NB4 (cell line): ENCODE data around the gene SND1.

Experiments
- DNase-seq: peaks from one replicate; pipeline ENCODE4 v3.0.0; 2010; ENCODE audit warnings: low read depth
- H3K4me3 ChIP-seq: one replicate; pipeline ENCODE4 v1.5.1; 2011; ENCODE audit warnings: mild to moderate bottlenecking, low read depth, low read length, moderate library complexity
- CTCF ChIP-seq: IDR thresholded peaks from one replicate; pipeline ENCODE4 v1.5.1; 2012; ENCODE audit warnings: low read depth, low read length
- MAX ChIP-seq: IDR thresholded peaks from 2 replicates; pipeline ENCODE4 v1.6.1; 2011; ENCODE audit warnings: low read depth, low read length
- MYC ChIP-seq: IDR thresholded peaks from 2 replicates; pipeline ENCODE4 v1.6.1; 2011; ENCODE audit warnings: low read depth, low read length
- POLR2A ChIP-seq: IDR thresholded peaks from 2 replicates; pipeline ENCODE4 v1.6.1; 2011; ENCODE audit warnings: mild to moderate bottlenecking; ENCODE audit not compliant: insufficient read length; ENCODE audit errors: extremely low read depth

Gene SND1

GRCh38 chr7:128094686-128095085 lies 442.7 kb downstream of the SND1 start:
- DNase-seq, result no peak
- H3K4me3 ChIP-seq, result no peak overlapping the region

GRCh38 chr7:128097211-128097731 lies 445.3 kb downstream of the SND1 start:
- DNase-seq, result no peak
- H3K4me3 ChIP-seq, result no peak overlapping the region

More at GRCh38 chr7:128094686-128095085, 442.7 kb downstream of the SND1 start:
- TF ChIP-seq MYC (no peak), POLR2A (no peak), CTCF (no peak), MAX (no peak)

GRCh38 chr7:128098629-128099028 lies 446.6 kb downstream of the SND1 start:
- TF ChIP-seq CTCF (no peak), MAX (no peak), MYC (no peak)
- H3K4me3 ChIP-seq, result no peak overlapping the region
- DNase-seq, result no peak

More at GRCh38 chr7:128097211-128097731, 445.3 kb downstream of the SND1 start:
- TF ChIP-seq CTCF, result no peak
- TF ChIP-seq MAX, result no peak
- TF ChIP-seq POLR2A, result no peak
- TF ChIP-seq MYC, result no peak

- TF ChIP-seq MYC, result no peak
- TF ChIP-seq CTCF, result no peak
- no peak for TF ChIP-seq MAX
- TF ChIP-seq POLR2A, result no peak
- no peak overlapping the region for H3K4me3 ChIP-seq
- DNase-seq, result peak; percentile 51
Measured at GRCh38 chr7:128099204-128099671, 447.2 kb downstream of the SND1 start.

- H3K4me3 ChIP-seq, result no peak overlapping the region
- DNase-seq, result no peak
- TF ChIP-seq MAX (no peak), POLR2A (no peak), MYC (no peak), CTCF (no peak)
Measured at GRCh38 chr7:128100225-128100948, 448.4 kb downstream of the SND1 start.
